Right renal pelvis (tissue), 4 donors: ENCODE data around the gene GGCT. TPM values are rescaled to one million over a fixed set of nuclear protein-coding genes. Genes with fewer than 3 reads are reported as not detected.
"Not testable (repeated sequence)": the region's sequence is repeated elsewhere in the genome, so short reads cannot be mapped to it uniquely, and the experiment has no call there.

ENCODE experiments used
- DNase-seq, 4 donors: peaks; one replicate each; pipeline ENCODE4 v3.0.0-alpha.2; 2013; ENCODE audit warnings: low read depth in 4 of 4, low spot score in 3 of 4, missing footprints in 1 of 4
- polyA plus RNA-seq, 4 donors: library from polyadenylated mRNA; unstranded; fragments of 120-200 nt; gene quantifications; one replicate each; pipeline ENCODE4 v1.2.1, GENCODE V29; 2013; ENCODE audit not compliant: insufficient read length in 4 of 4

The GGCT gene, protein sequence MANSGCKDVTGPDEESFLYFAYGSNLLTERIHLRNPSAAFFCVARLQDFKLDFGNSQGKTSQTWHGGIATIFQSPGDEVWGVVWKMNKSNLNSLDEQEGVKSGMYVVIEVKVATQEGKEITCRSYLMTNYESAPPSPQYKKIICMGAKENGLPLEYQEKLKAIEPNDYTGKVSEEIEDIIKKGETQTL
- polyA plus RNA-seq: 10 to 100 TPM; 68.2 to 84.9 (median 80.5) TPM

DNA sequence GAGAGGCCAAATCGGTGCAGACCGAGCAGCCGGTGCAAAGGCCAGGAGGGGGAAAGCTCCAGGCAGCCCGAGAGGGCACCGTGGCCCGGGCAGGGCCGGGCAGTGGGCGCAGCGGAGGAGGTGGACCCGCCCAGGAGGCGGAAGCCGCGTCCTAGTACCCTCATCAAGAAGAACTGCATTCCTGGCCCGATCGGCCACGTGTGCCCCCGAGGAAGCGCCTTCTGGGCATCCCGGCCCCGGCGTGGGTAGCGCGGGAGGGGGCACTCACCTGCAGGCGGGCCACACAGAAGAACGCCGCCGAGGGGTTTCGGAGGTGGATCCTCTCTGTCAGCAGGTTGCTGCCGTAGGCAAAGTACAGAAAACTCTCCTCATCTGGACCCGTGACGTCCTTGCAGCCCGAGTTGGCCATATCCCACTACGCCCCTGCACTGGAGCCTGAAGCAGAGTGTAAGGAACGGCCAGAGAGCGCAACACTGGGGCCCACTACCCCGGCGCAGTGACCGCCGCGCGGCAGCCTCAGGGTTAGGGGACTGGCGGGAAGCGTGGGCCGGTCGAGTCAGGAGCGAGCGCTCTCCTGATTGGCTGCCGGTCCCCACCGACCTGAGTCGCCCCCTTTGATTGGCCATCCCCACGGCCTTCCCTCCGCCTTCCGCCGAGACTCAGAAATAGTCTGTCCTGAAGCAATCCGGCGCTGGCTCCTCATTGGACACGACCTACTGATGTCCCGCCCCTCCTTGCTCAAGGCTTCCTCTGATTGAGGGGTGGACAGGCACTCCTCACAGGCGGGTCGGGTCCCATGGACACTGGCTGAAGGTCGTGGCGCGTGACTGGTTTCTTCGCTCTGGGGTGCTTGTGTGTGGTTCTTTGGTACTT lies at the start of gene GGCT:
Gene GGCT (minus strand): TSS at position 529 of the 873 bp plus-strand sequence. CDS start 120 bp downstream, at position 409.
- DNase-seq: peak; percentile 94 to 96 (median 96)

DNA sequence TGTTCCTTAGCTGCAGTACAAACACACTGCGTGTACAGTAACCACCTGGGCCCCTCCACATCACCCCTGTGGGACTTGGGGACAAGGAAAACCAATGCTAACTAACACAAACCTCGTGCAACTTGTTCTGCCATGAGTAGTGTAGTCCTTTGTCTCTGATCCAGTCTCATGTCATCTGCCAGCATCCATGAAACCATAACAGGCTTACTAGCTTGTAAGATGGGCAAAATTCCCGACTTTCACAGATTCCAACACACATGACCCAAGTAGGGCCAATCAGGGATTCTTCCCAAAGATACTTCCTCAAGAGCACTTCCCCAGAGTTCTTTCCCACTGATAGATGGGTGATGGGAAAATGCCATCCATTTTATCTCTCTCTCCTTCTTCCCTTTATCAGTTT lies 48.9 kb upstream of the GGCT start:
- DNase-seq: no peak

DNA sequence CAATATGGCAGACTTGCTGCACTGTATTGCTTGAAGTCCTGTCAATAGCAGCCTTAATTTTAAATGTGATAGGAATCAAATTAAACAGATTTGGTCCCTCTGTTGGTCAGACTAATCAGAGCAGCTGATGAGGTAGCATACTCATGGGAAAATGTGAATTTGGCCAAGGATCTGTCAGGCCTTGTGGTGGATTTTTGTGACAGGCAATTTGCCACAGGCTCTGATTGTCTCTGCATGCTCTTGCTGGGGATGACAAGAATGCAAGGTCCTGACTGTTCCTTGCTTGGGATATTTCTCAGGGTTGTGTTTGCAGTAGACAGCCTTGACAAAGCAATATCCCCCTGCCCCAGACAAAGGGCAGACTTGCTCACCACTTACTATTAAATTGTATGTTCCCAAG lies 48.5 kb upstream of the GGCT start:
- DNase-seq: no peak

DNA sequence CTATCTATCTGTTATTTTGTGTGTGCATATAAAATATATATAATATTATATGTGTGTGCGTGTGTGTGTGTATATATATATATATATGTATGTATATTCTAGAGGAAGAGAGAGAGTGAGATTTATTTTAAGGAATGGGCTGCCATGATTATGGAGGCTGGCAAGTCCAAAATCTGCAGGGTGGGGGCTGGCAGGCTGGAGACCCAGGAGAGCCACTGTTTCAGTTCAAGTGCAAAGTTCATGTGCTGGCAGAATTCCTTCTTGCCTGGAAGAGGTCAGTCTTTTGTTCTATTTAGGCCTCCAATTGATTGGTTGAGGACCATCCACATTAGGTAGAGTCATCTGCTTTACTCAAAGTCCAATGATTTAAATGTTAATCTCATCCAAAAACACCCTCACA lies 47.7 kb upstream of the GGCT start:
- DNase-seq: no peak

DNA sequence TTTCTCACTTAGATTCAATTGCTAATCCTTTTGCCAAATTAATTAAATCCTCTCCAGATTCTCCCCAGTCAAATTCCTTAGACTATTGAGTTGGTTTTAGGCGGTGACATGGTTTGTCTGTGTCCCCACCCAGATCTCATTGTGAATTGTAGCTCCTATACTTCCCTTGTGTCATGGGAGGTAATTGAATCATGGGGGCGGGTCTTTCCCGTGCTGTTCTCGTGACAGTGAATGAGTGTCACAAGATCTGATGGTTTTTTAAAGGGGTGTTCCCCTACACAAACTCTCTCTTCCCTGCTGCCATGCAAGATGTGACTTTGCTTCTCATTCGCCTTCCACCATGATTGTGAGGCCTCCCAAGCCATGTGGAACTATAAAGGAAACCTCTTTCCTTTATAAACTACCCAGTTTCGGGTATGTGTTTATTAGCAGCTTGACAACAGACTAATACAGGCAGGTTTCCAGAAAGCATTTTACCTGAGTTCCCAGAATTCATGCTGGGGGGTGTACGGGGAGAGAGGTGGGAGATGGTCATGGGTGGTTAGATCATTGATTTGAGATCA lies 45.4 kb upstream of the GGCT start:
- no peak for DNase-seq

DNA sequence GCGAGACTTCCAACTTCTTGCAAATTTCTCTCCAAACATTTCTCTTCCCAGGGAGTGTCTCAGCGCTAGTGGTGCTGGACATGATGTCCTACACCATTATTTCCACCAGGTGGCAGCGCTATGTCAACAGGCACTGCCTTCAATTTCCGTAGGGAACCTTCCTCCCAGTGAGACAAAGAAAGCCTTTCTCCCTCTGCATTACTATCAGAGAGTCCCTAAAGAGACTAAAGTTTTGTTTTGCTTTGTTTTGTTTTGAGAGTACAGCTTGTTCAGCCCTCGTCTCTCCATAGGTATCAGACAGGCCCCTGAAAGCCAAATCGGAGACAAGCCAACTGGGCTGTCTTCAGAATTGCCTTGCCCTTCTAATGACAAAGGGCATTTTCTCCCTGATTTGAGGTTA lies 44.2 kb upstream of the GGCT start:
- peak; percentile 55 to 69 (median 62) for DNase-seq

DNA sequence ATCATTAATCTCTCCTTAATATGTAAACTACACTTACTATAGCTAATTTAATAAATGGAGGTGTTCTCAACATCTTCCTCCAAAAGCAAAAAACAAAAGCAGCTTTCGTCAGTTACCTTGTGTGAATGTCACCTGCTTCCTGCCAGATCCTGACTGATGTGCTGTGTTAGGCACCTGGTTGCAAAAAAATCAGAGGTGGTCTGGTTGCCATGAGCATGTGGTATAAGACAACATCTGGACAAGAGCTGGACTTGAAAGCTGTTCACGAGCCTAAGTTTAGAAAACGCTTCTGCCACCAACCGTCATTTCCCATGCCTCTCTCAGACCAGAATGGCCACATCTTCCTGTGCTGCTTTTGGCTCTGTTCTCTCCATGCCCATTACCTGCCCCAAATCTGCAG lies 42.0 kb upstream of the GGCT start:
- DNase-seq: no peak

DNA sequence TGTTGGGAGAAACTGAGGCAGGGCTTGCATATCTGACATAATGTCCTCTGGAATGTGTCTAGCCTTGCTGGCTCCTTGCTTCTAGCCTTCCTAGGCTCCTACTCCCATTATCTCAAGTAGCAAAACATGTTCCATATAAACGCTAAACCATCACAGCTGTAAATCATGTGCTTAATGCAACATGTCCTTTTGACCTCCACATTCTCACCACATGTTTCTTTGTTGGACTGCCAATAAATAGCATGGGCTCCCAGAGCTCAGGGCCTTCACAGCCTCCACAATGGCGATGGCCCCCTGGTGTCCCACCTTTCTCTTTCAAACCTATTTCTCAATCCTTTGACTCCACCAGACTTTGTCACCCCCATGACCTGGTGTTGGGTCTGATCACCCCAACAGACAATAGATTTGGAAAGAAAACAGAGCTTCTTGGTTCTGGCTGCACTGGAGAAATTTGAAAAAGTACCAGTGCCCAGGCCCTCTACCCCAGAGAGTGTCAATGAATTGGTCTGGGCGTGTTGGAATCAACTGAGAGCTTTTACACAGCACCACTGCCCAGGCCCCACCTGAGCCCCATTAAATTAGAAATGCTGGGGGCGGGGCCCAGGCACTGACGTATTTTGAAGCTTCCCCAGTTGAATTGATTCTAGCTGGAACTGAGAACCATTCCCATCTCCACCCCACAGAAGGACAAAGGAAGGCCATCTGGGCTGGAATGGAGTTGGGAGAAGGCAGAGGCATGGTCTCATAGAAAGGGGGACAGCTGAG lies 41.3 kb upstream of the GGCT start:
- DNase-seq: no peak

DNA sequence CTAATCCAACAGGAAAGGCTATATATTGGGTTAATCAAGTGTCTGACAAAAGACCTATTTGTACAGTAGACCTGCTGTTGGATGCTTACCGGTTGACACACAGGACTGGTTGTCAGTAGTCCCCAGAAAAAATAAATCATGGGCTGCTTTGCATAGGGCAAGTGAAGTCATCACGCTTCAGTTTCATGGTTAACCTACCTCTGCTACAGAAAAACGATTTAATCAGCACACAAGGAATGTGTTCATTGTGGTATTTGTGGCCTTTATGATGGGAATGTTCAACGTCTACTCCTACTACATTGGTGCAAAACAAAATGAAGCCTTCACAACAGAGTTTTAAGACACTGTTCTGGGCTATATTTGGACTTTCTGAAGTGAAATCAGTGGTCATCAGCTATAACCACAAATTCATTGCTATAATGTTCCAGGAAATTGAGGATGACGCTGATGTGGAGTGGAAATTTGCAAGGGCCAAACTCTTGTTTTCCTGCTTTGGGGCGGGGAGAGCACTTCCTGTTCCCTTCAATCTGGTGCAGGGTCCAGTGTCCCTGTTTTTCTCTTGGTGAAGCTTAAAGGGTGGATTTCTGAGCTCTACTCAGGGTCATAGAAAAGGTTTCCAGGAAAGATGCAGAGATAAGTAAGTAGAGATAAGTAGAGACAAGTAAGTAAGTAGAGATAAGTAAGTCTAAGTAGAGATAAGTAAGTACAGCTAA lies 39.3 kb upstream of the GGCT start:
- DNase-seq: no peak

DNA sequence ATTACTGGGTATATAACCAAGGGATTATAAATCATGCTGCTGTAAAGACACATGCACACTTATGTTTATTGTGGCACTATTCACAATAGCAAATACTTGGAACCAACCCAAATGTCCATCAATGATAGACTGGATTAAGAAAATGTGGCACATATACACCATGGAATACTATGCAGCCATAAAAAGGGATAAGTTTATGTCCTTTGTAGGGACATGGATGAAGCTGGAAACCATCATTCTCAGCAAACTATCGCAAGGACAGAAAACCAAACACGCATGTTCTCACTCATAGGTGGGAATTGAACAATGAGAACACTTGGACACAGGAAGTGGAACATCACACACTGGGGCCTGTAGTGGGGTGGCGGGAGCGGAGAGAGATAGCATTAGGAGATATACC lies 38.5 kb upstream of the GGCT start:
- not testable (repeated sequence) for DNase-seq

DNA sequence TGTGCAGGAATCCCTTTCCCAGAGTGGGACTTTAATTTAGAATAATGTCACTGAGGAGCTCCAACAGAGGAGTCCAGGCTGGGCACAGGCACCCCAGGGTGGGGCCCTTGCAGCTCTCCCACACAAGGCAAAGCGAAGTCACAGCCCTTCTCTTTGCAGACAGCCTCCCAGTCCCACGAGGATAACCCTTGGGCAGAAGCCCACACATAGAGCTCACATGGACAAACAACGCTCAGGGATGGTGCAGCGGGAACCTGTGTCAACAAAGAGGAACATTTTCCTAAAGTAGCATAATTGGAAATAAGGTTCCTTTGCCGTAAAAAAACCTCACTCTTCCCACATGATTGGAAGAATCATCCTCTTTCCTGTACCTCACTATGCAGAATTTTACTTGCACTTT lies 29.3 kb upstream of the GGCT start:
- DNase-seq: no peak

DNA sequence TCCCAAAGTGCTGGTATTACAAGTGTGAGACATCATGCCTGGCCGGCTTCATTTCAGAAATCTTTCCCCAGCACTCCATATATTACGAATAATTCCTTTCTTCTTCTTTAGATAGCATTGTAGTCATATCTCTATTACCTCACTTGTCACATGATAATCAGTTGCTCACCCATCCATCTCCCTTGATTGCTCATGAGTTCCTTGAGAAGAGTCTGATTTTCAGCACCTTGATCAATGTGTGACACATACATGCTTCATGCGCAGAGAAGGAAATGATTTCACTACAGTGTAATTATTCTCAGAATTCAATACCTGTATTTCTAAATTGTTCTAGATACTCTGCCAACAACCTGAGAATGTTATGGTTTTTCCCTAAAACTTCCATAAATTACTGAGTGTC lies 26.7 kb upstream of the GGCT start:
- DNase-seq: no peak

DNA sequence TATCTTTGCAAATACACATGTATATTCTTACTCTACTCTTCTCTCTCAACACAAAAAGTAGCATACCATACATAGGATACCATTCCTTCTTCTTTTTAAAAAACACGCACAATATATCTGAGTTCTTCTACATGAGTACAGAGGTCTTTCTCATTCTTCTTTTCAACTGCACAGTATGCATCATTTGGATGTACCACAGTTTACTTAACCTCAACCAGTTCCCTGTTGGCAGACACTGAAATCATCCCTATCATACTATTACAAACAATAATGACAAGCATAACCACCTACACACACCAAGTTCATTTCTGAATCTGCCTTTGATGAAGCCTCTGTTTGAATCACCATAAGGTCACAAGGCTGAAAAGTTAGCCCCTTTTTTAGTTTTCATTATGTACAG lies 25.7 kb upstream of the GGCT start:
- DNase-seq: no peak

DNA sequence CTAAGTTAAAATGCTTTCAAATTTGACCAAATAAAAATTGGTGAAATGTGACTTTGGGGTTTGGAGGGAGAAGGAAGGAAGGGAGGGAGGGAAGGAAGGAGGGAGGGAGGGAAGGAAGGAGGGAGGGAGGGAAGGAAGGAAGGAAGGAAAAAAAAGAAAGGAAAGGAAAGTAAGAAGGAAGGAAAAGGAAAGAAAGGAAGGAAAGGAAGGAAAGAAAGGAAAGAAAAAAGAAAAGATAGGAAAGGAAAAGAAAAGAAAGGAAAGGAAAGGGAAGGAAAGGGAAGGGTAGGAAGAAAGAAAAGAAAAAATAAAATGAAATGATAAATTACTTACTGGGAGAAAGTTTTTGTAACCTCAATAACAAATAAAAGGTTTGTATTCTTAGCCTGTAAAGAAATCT lies 24.1 kb upstream of the GGCT start:
- DNase-seq: no peak

DNA sequence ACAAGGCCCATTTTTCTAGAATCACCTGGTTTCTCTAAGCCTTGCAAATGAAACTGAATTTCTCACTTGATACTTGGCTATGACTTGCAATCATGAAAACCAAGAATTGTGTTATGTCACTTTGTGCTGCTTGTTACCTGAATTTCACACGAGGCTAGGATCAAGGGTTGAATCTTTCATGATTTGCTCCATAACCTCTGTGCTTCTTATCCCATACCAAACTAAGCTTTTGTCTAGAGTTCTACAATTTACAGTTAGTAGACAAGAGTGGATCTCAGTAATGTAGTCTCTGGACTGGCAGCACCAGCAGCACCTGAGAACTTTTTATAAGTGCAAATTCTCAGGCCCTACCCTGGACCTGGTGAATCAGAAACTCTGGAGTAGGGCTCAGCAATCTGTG lies 22.7 kb upstream of the GGCT start:
- DNase-seq: not testable (repeated sequence)

DNA sequence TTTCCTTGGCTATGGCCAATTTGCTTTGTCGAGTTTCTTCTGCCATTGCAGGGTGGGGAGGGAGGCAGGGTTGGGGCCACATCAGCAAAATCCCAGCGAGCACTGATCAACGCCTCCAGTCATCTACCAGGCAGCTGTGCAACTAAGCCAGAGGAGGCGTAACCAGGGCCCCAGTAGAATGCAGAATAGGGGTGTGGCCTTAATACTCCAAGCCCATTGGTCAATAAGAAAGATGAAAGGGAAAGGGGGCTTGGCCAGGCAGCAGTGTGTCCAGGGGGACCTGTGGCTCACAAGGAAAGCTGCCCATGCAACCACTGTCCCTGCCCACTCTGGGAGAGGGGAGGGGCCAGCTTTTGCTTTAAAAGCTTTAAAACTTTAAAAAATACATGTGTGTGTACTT lies 21.5 kb upstream of the GGCT start:
- DNase-seq: no peak

DNA sequence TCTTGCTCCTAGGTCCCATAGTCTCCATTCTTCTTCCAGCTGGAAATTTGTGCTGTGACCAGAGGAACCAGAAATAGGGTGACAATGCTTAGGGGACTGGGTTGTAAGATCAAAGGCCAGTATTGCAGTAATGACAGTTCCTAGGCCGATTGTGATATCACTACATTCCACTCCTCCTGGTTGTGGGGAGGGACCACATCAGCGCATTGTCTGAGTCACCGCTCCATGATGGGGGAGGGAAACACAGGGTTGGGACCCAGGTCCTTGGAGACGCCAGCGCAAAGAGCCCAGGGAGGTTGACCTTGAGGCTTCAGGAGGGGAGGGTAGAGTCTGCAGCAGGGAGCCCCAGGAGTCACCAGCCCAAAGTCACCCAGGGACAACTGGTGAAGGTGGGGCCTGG lies 20.8 kb upstream of the GGCT start:
- DNase-seq: no peak

DNA sequence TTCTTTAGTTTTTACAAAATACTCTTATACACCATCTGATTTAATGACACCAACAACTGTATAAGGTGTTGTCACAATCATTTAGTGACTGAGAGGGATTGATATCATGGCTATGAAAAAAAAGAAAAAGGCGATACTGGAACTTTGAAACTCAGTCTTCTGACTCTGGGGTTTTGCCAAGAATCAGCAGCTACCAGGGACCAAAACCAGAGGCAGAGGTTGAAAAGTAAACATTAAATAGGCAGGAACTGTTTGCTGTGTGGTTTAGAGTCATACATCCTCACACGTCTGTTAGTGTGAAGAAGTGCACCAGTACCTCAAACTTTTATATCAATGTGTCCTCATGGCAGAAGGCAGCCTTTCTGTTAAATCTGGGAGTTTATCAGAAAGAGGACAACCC lies 19.9 kb upstream of the GGCT start:
- no peak for DNase-seq

DNA sequence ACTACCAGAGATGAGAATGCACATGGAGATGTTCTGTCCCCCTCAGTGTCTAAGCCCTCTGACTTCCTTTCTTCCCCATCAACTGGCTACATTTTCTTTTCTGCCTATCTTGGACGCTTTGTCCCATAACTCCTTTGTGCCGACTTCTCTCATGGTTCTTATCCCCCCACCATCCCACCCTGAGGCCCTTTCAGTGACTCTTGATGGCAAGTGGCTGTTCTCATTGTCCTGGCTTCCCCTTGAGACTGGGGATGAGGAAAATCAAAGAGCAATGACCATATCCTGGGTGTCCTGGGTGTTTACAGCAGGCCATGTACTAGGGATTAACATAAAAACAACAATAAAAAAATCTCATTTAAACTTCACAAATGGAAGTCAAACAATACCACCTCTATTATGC lies 18.8 kb upstream of the GGCT start:
- no peak for DNase-seq

DNA sequence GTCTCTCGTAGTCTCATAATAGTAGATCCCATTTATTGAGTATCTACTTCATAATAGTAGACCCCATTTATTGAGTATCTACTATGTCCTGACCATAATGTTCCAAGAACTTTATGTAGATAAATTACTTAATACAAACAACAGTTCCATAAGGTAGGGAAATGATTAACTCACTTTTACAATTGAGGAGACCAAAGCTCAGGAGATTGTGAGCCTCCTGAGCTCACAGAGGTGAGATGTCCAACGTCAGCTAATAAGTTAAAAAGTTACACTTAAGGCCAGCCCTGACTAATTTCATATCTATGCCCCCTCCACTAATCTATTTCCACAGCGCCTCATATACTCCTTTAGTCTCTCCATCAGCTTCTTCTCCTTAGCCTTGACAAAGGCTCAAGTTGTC lies 17.5 kb upstream of the GGCT start:
- DNase-seq: no peak

DNA sequence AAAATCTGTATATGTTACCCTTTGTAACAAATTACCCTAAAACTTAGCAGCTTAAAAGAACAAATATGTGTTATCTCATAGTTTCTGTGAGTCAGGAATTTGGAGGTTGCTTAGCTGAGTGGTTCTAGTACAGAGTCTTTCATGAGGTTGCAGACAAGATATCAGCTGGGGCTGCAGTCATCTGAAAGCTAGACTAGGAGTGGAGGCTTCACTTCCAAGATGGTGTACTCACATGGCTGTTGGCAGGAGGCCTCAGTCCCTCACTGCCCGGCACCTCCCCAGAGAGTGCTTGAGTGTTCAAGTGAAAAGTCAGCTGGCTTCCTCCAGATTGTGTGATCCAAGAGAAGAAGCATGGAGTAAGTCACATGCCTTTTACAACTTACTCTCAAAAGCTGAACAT lies 16.9 kb upstream of the GGCT start:
- no peak for DNase-seq
